ENCODE results near the gene MPI.
A peak's percentile ranks its signal among the peaks of the same experiment; 100 is the strongest.
"Not testable (repeated sequence)": the region's sequence is repeated elsewhere in the genome, so short reads cannot be mapped to it uniquely, and the experiment has no call there.

The MPI gene

GRCh38 chr15:74913799-74914198 is 24.0 kb downstream of the MPI start:
- DNase-seq (ENCODE audit: insufficient read length); FAIRE-seq: not testable (repeated sequence)
- TF ChIP-seq POLR2AphosphoS5 (IDR thresholded peaks at IDR 0.05; ENCODE audit: low read depth, low read length), result peak; percentile 14; the same call in 1 of the 2 replicates

- no peak for DNase-seq (ENCODE audit: insufficient read length)
- no peak for FAIRE-seq
- no peak for TF ChIP-seq TAF1 (IDR thresholded peaks at IDR 0.05; ENCODE audit: borderline replicate concordance, low read depth, low read length)
- no peak for TF ChIP-seq POLR2A (IDR thresholded peaks at IDR 0.05; ENCODE audit: low read depth, low read length)
- no peak for TF ChIP-seq POLR2AphosphoS5 (IDR thresholded peaks at IDR 0.05; ENCODE audit: low read depth, low read length)
Observed at GRCh38 chr15:74917676-74918075, 27.8 kb downstream of the MPI start.

GRCh38 chr15:74920456-74920855 is 30.6 kb downstream of the MPI start:
- TF ChIP-seq POLR2AphosphoS5 (IDR thresholded peaks at IDR 0.05; ENCODE audit: low read depth, low read length) (no peak), POLR2A (IDR thresholded peaks at IDR 0.05; ENCODE audit: low read depth, low read length) (no peak), TAF1 (IDR thresholded peaks at IDR 0.05; ENCODE audit: borderline replicate concordance, low read depth, low read length) (no peak)
- no peak for DNase-seq (ENCODE audit: insufficient read length)
- no peak for FAIRE-seq

GRCh38 chr15:74924525-74924924 is 34.7 kb downstream of the MPI start:
- TF ChIP-seq POLR2AphosphoS5 (IDR thresholded peaks at IDR 0.05; ENCODE audit: low read depth, low read length), result no peak
- no peak for TF ChIP-seq TAF1 (IDR thresholded peaks at IDR 0.05; ENCODE audit: borderline replicate concordance, low read depth, low read length)
- no peak for TF ChIP-seq POLR2A (IDR thresholded peaks at IDR 0.05; ENCODE audit: low read depth, low read length)
- FAIRE-seq, result no peak
- DNase-seq (ENCODE audit: insufficient read length), result no peak

GRCh38 chr15:74928771-74929198 is 38.9 kb downstream of the MPI start:
- TF ChIP-seq TAF1 (IDR thresholded peaks at IDR 0.05; ENCODE audit: borderline replicate concordance, low read depth, low read length), result no peak
- no peak for TF ChIP-seq POLR2A (IDR thresholded peaks at IDR 0.05; ENCODE audit: low read depth, low read length)
- TF ChIP-seq POLR2AphosphoS5 (IDR thresholded peaks at IDR 0.05; ENCODE audit: low read depth, low read length), result no peak
- no peak for DNase-seq (ENCODE audit: insufficient read length)
- FAIRE-seq, result peak; percentile 9

- no peak for FAIRE-seq
- no peak for DNase-seq (ENCODE audit: insufficient read length)
- TF ChIP-seq POLR2A (IDR thresholded peaks at IDR 0.05; ENCODE audit: low read depth, low read length), result no peak
- no peak for TF ChIP-seq POLR2AphosphoS5 (IDR thresholded peaks at IDR 0.05; ENCODE audit: low read depth, low read length)
- TF ChIP-seq TAF1 (IDR thresholded peaks at IDR 0.05; ENCODE audit: borderline replicate concordance, low read depth, low read length), result no peak
Observed at GRCh38 chr15:74933573-74933972, 43.7 kb downstream of the MPI start.

- FAIRE-seq; DNase-seq (ENCODE audit: insufficient read length): not testable (repeated sequence)
Observed at GRCh38 chr15:74935193-74935592, 45.4 kb downstream of the MPI start.

- FAIRE-seq, result no peak
- DNase-seq (ENCODE audit: insufficient read length), result no peak
- TF ChIP-seq POLR2A (IDR thresholded peaks at IDR 0.05; ENCODE audit: low read depth, low read length) (no peak), TAF1 (IDR thresholded peaks at IDR 0.05; ENCODE audit: borderline replicate concordance, low read depth, low read length) (no peak), POLR2AphosphoS5 (IDR thresholded peaks at IDR 0.05; ENCODE audit: low read depth, low read length) (no peak)
Observed at GRCh38 chr15:74937272-74937589, 47.4 kb downstream of the MPI start.

- TF ChIP-seq POLR2AphosphoS5 (IDR thresholded peaks at IDR 0.05; ENCODE audit: low read depth, low read length) (peak; percentile 79), TAF1 (IDR thresholded peaks at IDR 0.05; ENCODE audit: borderline replicate concordance, low read depth, low read length) (peak; percentile 65; the same call in 1 of the 2 replicates), POLR2A (IDR thresholded peaks at IDR 0.05; ENCODE audit: low read depth, low read length) (peak; percentile 90)
- DNase-seq (ENCODE audit: insufficient read length) (peak; percentile 76), FAIRE-seq (peak; percentile 97)
Observed at GRCh38 chr15:74937590-74938371, 47.9 kb downstream of the MPI start, which contains the start of gene COX5A. Gene COX5A (minus strand): TSS chr15:74938073. CDS start chr15:74938014, 59 bp downstream.

- FAIRE-seq, result peak; percentile 77
- no peak for TF ChIP-seq POLR2AphosphoS5 (IDR thresholded peaks at IDR 0.05; ENCODE audit: low read depth, low read length)
- TF ChIP-seq TAF1 (IDR thresholded peaks at IDR 0.05; ENCODE audit: borderline replicate concordance, low read depth, low read length), result no peak
- no peak for TF ChIP-seq POLR2A (IDR thresholded peaks at IDR 0.05; ENCODE audit: low read depth, low read length)
- no peak for DNase-seq (ENCODE audit: insufficient read length)
Observed at GRCh38 chr15:74950078-74950908, 60.5 kb downstream of the MPI start.

GRCh38 chr15:74951006-74951405 is 61.2 kb downstream of the MPI start:
- TF ChIP-seq POLR2A (IDR thresholded peaks at IDR 0.05; ENCODE audit: low read depth, low read length) (no peak), TAF1 (IDR thresholded peaks at IDR 0.05; ENCODE audit: borderline replicate concordance, low read depth, low read length) (no peak), POLR2AphosphoS5 (IDR thresholded peaks at IDR 0.05; ENCODE audit: low read depth, low read length) (no peak)
- DNase-seq (ENCODE audit: insufficient read length) (no peak), FAIRE-seq (no peak)

Data from GM12892 (cell line).